Ectodermal cell (in vitro differentiated cells): ENCODE data around the gene DNAJC10.
"Not testable (repeated sequence)": the region's sequence is repeated elsewhere in the genome, so short reads cannot be mapped to it uniquely, and the experiment has no call there.

Source experiments
- H3K27ac ChIP-seq: 2 replicates; pipeline ENCODE4 v1.7.0; 2013; ENCODE audit warnings: mild to moderate bottlenecking, low read depth, low read length; ENCODE audit not compliant: insufficient read depth, poor library complexity, severe bottlenecking
- H3K27me3 ChIP-seq: 2 replicates; pipeline ENCODE4 v1.7.0; 2013; ENCODE audit warnings: mild to moderate bottlenecking, low read length; ENCODE audit not compliant: insufficient read depth, control insufficient read depth, poor library complexity, severe bottlenecking
- H3K36me3 ChIP-seq: one replicate; pipeline ENCODE4 v1.7.0; 2013; ENCODE audit warnings: low read length; ENCODE audit not compliant: control insufficient read depth, insufficient read depth
- H3K4me1 ChIP-seq: one replicate; pipeline ENCODE4 v1.7.0; 2013; ENCODE audit warnings: low read length; ENCODE audit not compliant: control insufficient read depth, insufficient read depth
- H3K4me3 ChIP-seq: 2 replicates; pipeline ENCODE4 v1.7.0; 2013; ENCODE audit warnings: low read depth, low read length, control low read depth; ENCODE audit not compliant: insufficient read depth
- H3K9me3 ChIP-seq: 2 replicates; pipeline ENCODE4 v1.7.0; 2013; ENCODE audit warnings: mild to moderate bottlenecking, low read length, moderate library complexity; ENCODE audit not compliant: control insufficient read depth
- WGBS, 2 experiments: methylation state at CpG; one replicate each; pipeline ENCODE4 v1.1.7; 2013; ENCODE audit warnings: missing lambda C conversion rate in 2 of 2; 5-methylcytosine and 5-hydroxymethylcytosine counted together

DNAJC10 gene

GRCh38 chr2:182782686-182783085 lies 66.6 kb downstream of the DNAJC10 start:
- not testable (repeated sequence) for H3K4me3 ChIP-seq, H3K27me3 ChIP-seq, H3K4me1 ChIP-seq, H3K27ac ChIP-seq, H3K9me3 ChIP-seq
- H3K36me3 ChIP-seq: peaks cover 19% of the 10 kb centered on the region
- 92 to 96% methylated on average over 2 to 3 of the region's 3 CpGs for WGBS, 2 experiments

DNA sequence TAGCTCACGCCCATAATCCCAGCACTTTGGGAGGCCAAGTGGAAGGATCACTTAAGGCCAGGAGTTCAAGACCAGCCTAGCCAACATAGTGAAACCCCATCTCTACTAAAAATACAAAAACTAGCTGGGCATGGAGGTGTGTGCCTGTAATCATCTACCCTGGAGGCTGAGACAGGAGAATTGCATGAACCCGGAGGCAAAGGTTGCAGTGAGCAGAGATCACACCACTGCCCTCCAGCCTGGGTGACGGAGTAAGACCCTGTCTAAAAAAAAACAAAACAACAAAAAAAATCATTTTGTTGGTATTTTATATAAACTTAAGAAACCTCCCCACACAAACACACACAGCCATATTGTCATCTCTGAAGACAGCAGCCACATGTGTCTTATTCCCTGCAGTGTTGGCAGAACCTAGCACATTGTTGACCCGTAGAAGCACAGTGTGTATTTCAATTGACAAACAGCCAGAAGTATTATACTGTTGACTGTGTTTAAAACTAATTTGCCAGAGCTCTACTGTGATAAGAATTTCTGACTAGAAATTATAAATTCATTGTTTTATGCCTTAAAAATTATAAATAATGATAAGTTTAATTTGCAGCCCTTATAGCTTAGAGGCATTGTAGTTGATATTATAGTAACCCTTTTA lies 68.1 kb downstream of the DNAJC10 start:
- Histone ChIP-seq H3K4me3 (no peak overlapping the region), H3K27me3 (no peaks in the 10 kb centered on the region), H3K36me3 (peaks cover 13% of the 10 kb centered on the region), H3K27ac (no peak overlapping the region), H3K9me3 (no peaks in the 10 kb centered on the region), H3K4me1 (no peaks in the 10 kb centered on the region)
- 89 to 98% methylated on average over 4 of the region's 4 CpGs for WGBS, 2 experiments

DNA sequence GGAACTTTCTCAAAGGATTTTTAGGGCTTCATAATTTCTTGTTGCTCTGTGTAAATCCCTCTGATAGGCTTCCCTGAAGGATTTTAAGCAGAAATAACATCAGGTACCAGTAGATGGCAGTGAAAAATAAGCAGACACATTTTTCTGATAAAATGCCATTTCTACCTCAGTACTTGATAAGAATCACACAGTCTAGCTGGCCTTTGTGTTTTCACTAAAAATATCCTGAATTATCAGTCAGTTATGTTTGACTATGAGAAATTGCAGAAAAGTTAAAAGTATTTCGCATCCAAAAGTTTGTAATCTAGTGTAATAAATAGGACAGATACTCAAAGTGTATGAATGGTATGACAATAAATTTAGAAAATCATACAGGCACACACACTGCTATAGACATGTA lies 68.7 kb downstream of the DNAJC10 start:
- WGBS, 2 experiments: 88 to 100% methylated on average over 1 of the region's 1 CpG
- Histone ChIP-seq H3K4me3 (no peak overlapping the region), H3K9me3 (no peaks in the 10 kb centered on the region), H3K4me1 (no peaks in the 10 kb centered on the region), H3K36me3 (peaks cover 11% of the 10 kb centered on the region), H3K27ac (no peak overlapping the region), H3K27me3 (no peaks in the 10 kb centered on the region)

GRCh38 chr2:182792441-182792840 lies 76.4 kb downstream of the DNAJC10 start:
- H3K27ac ChIP-seq: no peak overlapping the region
- H3K9me3 ChIP-seq: no peaks in the 10 kb centered on the region
- no peaks in the 10 kb centered on the region for H3K27me3 ChIP-seq
- no peaks in the 10 kb centered on the region for H3K36me3 ChIP-seq
- peaks cover 3% of the 10 kb centered on the region for H3K4me1 ChIP-seq
- WGBS, 2 experiments: 87 to 95% methylated on average over 2 of the region's 2 CpGs
- no peak overlapping the region for H3K4me3 ChIP-seq

- 100% methylated on average over 1 of the region's 2 CpGs; no CpG with 5 or more reads in 1 of the 2 experiments for WGBS, 2 experiments
- no peaks in the 10 kb centered on the region for H3K27me3 ChIP-seq
- H3K36me3 ChIP-seq: no peaks in the 10 kb centered on the region
- no peak overlapping the region for H3K4me3 ChIP-seq
- no peaks in the 10 kb centered on the region for H3K4me1 ChIP-seq
- no peaks in the 10 kb centered on the region for H3K9me3 ChIP-seq
- H3K27ac ChIP-seq: no peak overlapping the region
These were observed 82.7 kb downstream of the DNAJC10 start for GRCh38 chr2:182798736-182799135.

- Histone ChIP-seq H3K4me3 (no peak overlapping the region), H3K27ac (no peak overlapping the region), H3K27me3 (no peaks in the 10 kb centered on the region), H3K36me3 (no peaks in the 10 kb centered on the region), H3K9me3 (no peaks in the 10 kb centered on the region), H3K4me1 (no peaks in the 10 kb centered on the region)
- 88 to 93% methylated on average over 5 of the region's 5 CpGs for WGBS, 2 experiments
These were observed 88.1 kb downstream of the DNAJC10 start for GRCh38 chr2:182804128-182804527.

- Histone ChIP-seq H3K4me1 (no peaks in the 10 kb centered on the region), H3K27me3 (no peaks in the 10 kb centered on the region), H3K4me3 (no peak overlapping the region), H3K27ac (no peak overlapping the region), H3K9me3 (no peaks in the 10 kb centered on the region), H3K36me3 (no peaks in the 10 kb centered on the region)
- 81 to 86% methylated on average over 3 of the region's 3 CpGs for WGBS, 2 experiments
These were observed 91.3 kb downstream of the DNAJC10 start for GRCh38 chr2:182807319-182807718.

DNA sequence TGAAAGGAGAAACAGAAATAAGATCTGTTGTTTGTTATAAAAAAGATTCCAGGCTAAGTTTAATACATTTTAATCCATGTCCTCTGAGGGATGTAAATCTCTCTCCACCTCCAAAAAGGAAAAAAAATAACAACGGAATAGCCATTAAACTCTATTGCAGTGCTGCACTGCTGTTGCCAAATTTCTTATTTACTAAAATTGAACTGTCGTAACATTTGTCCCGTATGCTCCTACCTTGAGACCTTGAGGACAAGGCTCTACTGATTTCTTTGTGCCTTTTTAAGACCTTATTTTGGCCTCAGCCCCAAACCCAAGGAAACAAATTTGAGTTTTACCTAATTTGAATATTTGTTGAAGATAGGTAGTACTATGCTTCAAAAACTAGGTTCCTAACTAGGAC lies 94.0 kb downstream of the DNAJC10 start:
- Histone ChIP-seq H3K27ac (no peak overlapping the region), H3K36me3 (no peaks in the 10 kb centered on the region), H3K4me3 (no peak overlapping the region), H3K4me1 (no peaks in the 10 kb centered on the region), H3K27me3 (no peaks in the 10 kb centered on the region), H3K9me3 (no peaks in the 10 kb centered on the region)
- WGBS, 2 experiments: 92 to 93% methylated on average over 3 of the region's 3 CpGs

- H3K27ac ChIP-seq: no peak overlapping the region
- 91 to 92% methylated on average over 6 of the region's 6 CpGs for WGBS, 2 experiments
- no peak overlapping the region for H3K4me3 ChIP-seq
- H3K27me3 ChIP-seq: no peaks in the 10 kb centered on the region
- H3K9me3 ChIP-seq: no peaks in the 10 kb centered on the region
- H3K36me3 ChIP-seq: no peaks in the 10 kb centered on the region
- peaks cover 25% of the 10 kb centered on the region for H3K4me1 ChIP-seq
These were observed 98.3 kb downstream of the DNAJC10 start for GRCh38 chr2:182814380-182814779.

- no peak overlapping the region for H3K4me3 ChIP-seq
- H3K27ac ChIP-seq: no peak overlapping the region
- no peaks in the 10 kb centered on the region for H3K36me3 ChIP-seq
- no peaks in the 10 kb centered on the region for H3K27me3 ChIP-seq
- H3K4me1 ChIP-seq: peaks cover 25% of the 10 kb centered on the region
- WGBS, 2 experiments: 95 to 96% methylated on average over 3 of the region's 3 CpGs
- no peaks in the 10 kb centered on the region for H3K9me3 ChIP-seq
These were observed 98.7 kb downstream of the DNAJC10 start for GRCh38 chr2:182814804-182815203.

- peaks cover 25% of the 10 kb centered on the region for H3K4me1 ChIP-seq
- no peak overlapping the region for H3K4me3 ChIP-seq
- H3K9me3 ChIP-seq: no peaks in the 10 kb centered on the region
- no peak overlapping the region for H3K27ac ChIP-seq
- H3K27me3 ChIP-seq: no peaks in the 10 kb centered on the region
- H3K36me3 ChIP-seq: no peaks in the 10 kb centered on the region
These were observed 100.8 kb downstream of the DNAJC10 start for GRCh38 chr2:182816866-182817265.
